Esophagus squamous epithelium (tissue), 5 donors: ENCODE data around the gene AEBP2. TPM values are rescaled to one million over a fixed set of nuclear protein-coding genes. Genes with fewer than 3 reads are reported as not detected.

Source experiments
- DNase-seq: peaks from one replicate; lab custom pipeline; 2025; lab: John Stamatoyannopoulos, UW
- H3K27ac ChIP-seq, 4 donors: fragments of 200-600 bp; sonication (generic); one replicate each; pipeline ENCODE4 v1.5.1; 2016 to 2019; ENCODE audit warnings: mild to moderate bottlenecking in 1 of 4
- H3K27me3 ChIP-seq, 4 donors: fragments of 200-600 bp; sonication (generic); 1 replicate in 3 of 4; 2 replicates in 1 of 4; pipeline versions ENCODE4 v1.5.1 to v1.6.0; 2017 to 2021; ENCODE audit warnings: antibody characterized with exemption in 1 of 4
- H3K36me3 ChIP-seq, 3 donors: fragments of 200-600 bp; sonication (generic); one replicate each; pipeline ENCODE4 v1.5.1; 2016 to 2019
- H3K4me1 ChIP-seq, 3 donors: fragments of 200-600 bp; sonication (generic); one replicate each; pipeline ENCODE4 v1.5.1; 2017 to 2019
- H3K4me3 ChIP-seq, 4 donors: fragments of 200-600 bp; sonication (generic); 1 replicate in 3 of 4; 2 replicates in 1 of 4; pipeline ENCODE4 v1.5.1; 2016 to 2019; ENCODE audit warnings: mild to moderate bottlenecking in 2 of 4, moderate library complexity in 1 of 4
- H3K9me3 ChIP-seq, 3 donors: fragments of 200-600 bp; sonication (generic); one replicate each; pipeline ENCODE4 v1.5.1; 2016 to 2019
- CTCF ChIP-seq, 6 experiments: fragments of 450-650 bp in 4 of 6; fragments of 200-600 bp in 2 of 6; sonication (generic) in 2 of 6; IDR thresholded peaks; one replicate each; pipeline ENCODE4 v1.5.1; 2016 to 2019; ENCODE audit warnings: antibody characterized with exemption in 6 of 6, mild to moderate bottlenecking in 4 of 6, moderate library complexity in 4 of 6
- POLR2A ChIP-seq, 4 donors: fragments of 450-650 bp; IDR thresholded peaks; one replicate each; pipeline ENCODE4 v1.6.1; 2017; ENCODE audit warnings: antibody characterized with exemption in 4 of 4, mild to moderate bottlenecking in 4 of 4, moderate library complexity in 3 of 4
- WGBS, 2 donors: methylation state at CpG; one replicate each; pipeline ENCODE4 v1.1.5; 2018; 5-methylcytosine and 5-hydroxymethylcytosine counted together
- intact Hi-C: fragments of 100-400 bp; cut with DNase I; formaldehyde crosslinking; loops from one replicate; pipeline ENCODE4 v1.15.0; 2022
- total RNA-seq, 4 donors: library from RNA; depleted of rRNA; stranded (reverse); fragments of >200 nt; gene quantifications; one replicate each; pipeline ENCODE4 v1.1.0, GENCODE V29; 2016
- donor health status: DM: yes; HTN: yes; CAD: no.

Gene AEBP2
- total RNA-seq, 4 donors from 2014 or later = 26.8 to 50.2 (median 33.4) TPM

- intact Hi-C loops = no loop called here
- DNase-seq = no peak
- Histone ChIP-seq H3K27ac (no peak overlapping the region), H3K4me3 (no peak overlapping the region), H3K27me3 (no peaks in the 10 kb centered on the region), H3K36me3 (peaks cover 0 to 75% (median 4%) of the 10 kb centered on the region in 3 donors), H3K9me3 (no peaks in the 10 kb centered on the region), H3K4me1 (peaks cover 0 to 18% (median 0%) of the 10 kb centered on the region in 3 donors)
- 74 to 76% methylated on average over 1 of the region's 1 CpG for WGBS, 2 donors
- no peak for TF ChIP-seq CTCF (IDR thresholded peaks at IDR 0.05)
- TF ChIP-seq POLR2A (IDR thresholded peaks at IDR 0.05) = no peak
These were observed 78.3 kb downstream of the AEBP2 start for GRCh38 chr12:19517583-19517982.

- no peak for DNase-seq
- Histone ChIP-seq H3K36me3 (peaks cover 0 to 75% (median 4%) of the 10 kb centered on the region in 3 donors), H3K27me3 (no peaks in the 10 kb centered on the region), H3K4me1 (peaks cover 0 to 18% (median 0%) of the 10 kb centered on the region in 3 donors), H3K9me3 (no peaks in the 10 kb centered on the region), H3K4me3 (no peak overlapping the region), H3K27ac (no peak overlapping the region)
- TF ChIP-seq POLR2A (IDR thresholded peaks at IDR 0.05) = no peak
- no peak for TF ChIP-seq CTCF (IDR thresholded peaks at IDR 0.05)
- WGBS, 2 donors = 43 to 52% methylated on average over 1 of the region's 1 CpG
- intact Hi-C loops = no loop called here
These were observed 78.9 kb downstream of the AEBP2 start for GRCh38 chr12:19518209-19518608.

GRCh38 chr12:19520646-19521415 is 81.5 kb downstream of the AEBP2 start:
- no peak for TF ChIP-seq POLR2A (IDR thresholded peaks at IDR 0.05)
- no peak for TF ChIP-seq CTCF (IDR thresholded peaks at IDR 0.05)
- Histone ChIP-seq H3K27me3 (no peaks in the 10 kb centered on the region), H3K4me1 (peaks cover 0 to 18% (median 0%) of the 10 kb centered on the region in 3 donors), H3K9me3 (no peaks in the 10 kb centered on the region), H3K36me3 (peaks cover 0 to 60% (median 0%) of the 10 kb centered on the region in 3 donors), H3K27ac (no peak overlapping the region), H3K4me3 (no peak overlapping the region)
- WGBS, 2 donors = 75 to 82% methylated on average over 5 of the region's 5 CpGs
- intact Hi-C loops = no loop called here
- no peak for DNase-seq

- intact Hi-C loops = no loop called here
- no peaks in the 10 kb centered on the region for H3K9me3 ChIP-seq
- H3K4me3 ChIP-seq = no peak overlapping the region
- no peak for DNase-seq
- H3K4me1 ChIP-seq = peaks cover 0 to 10% (median 7%) of the 10 kb centered on the region in 3 donors
- H3K27ac ChIP-seq = no peak overlapping the region
- H3K36me3 ChIP-seq = peaks cover 0 to 26% (median 0%) of the 10 kb centered on the region in 3 donors
- 84 to 85% methylated on average over 7 of the region's 7 CpGs for WGBS, 2 donors
- no peaks in the 10 kb centered on the region for H3K27me3 ChIP-seq
- TF ChIP-seq CTCF (IDR thresholded peaks at IDR 0.05) (no peak), POLR2A (IDR thresholded peaks at IDR 0.05) (no peak)
These were observed 86.0 kb downstream of the AEBP2 start for GRCh38 chr12:19525274-19525673.

GRCh38 chr12:19527866-19528265 is 88.6 kb downstream of the AEBP2 start:
- Histone ChIP-seq H3K4me1 (peaks cover 0 to 12% (median 8%) of the 10 kb centered on the region in 3 donors), H3K9me3 (no peaks in the 10 kb centered on the region), H3K27me3 (no peaks in the 10 kb centered on the region), H3K4me3 (no peak overlapping the region), H3K27ac (no peak overlapping the region), H3K36me3 (peaks cover 0 to 12% (median 0%) of the 10 kb centered on the region in 3 donors)
- intact Hi-C loops = no loop called here
- WGBS, 2 donors = 97 to 100% methylated on average over 3 of the region's 3 CpGs
- TF ChIP-seq CTCF (IDR thresholded peaks at IDR 0.05) = no peak
- TF ChIP-seq POLR2A (IDR thresholded peaks at IDR 0.05) = no peak
- DNase-seq = no peak
